A673 (cell line): ENCODE measurements around the gene HBA2. TPM values are rescaled to one million over a fixed set of nuclear protein-coding genes. Genes with fewer than 3 reads are reported as not detected.

Experiments
- BruUV-seq: library from RNA; stranded (reverse); fragments of 400-500 nt; replicated peaks from 2 replicates; lab custom pipeline; 2021; lab: Mats Ljungman, UMichigan
- CTCF ChIA-PET: fragments of 300-600 bp; sonication (Branson Sonifier 250); formaldehyde crosslinking; loops from one replicate; lab custom pipeline; 2022; ENCODE audit warnings: antibody characterized with exemption; lab: Charles Lee
- POLR2A ChIA-PET: fragments of 300-600 bp; sonication (Branson Sonifier 250); formaldehyde crosslinking; loops from one replicate; lab custom pipeline; 2022; ENCODE audit warnings: antibody characterized with exemption; ENCODE audit not compliant: low non-redundant PET; lab: Charles Lee
- DNase-seq: peaks from one replicate; pipeline ENCODE4 v3.0.0-alpha.2; 2015; ENCODE audit warnings: low spot score
- H3K27ac ChIP-seq: fragments of 200-600 bp; sonication (generic); 2 replicates; pipeline ENCODE4 v1.5.1; 2016; ENCODE audit warnings: mixed run types, low read depth, mild to moderate bottlenecking, mixed read lengths, antibody characterized with exemption, low read length; ENCODE audit not compliant: poor library complexity, severe bottlenecking
- H3K27me3 ChIP-seq: fragments of 200-600 bp; sonication (generic); replicated peaks from 2 replicates; pipeline ENCODE4 v1.6.1; 2017; ENCODE audit warnings: mixed run types, low read depth, mild to moderate bottlenecking, mixed read lengths, antibody characterized with exemption, low read length; ENCODE audit not compliant: insufficient read depth, poor library complexity
- H3K36me3 ChIP-seq: fragments of 200-600 bp; sonication (generic); 2 replicates; pipeline ENCODE4 v1.6.1; 2016; ENCODE audit warnings: mixed run types, mild to moderate bottlenecking, mixed read lengths, antibody characterized with exemption, low read length; ENCODE audit not compliant: insufficient read depth, poor library complexity, severe bottlenecking
- H3K4me1 ChIP-seq: fragments of 200-600 bp; sonication (generic); 2 replicates; pipeline ENCODE4 v1.6.1; 2017; ENCODE audit warnings: mixed run types, mild to moderate bottlenecking, mixed read lengths, antibody characterized with exemption, low read length; ENCODE audit not compliant: insufficient read depth, poor library complexity, severe bottlenecking
- H3K4me3 ChIP-seq: fragments of 200-600 bp; sonication (generic); 2 replicates; pipeline ENCODE4 v1.5.1; 2016; ENCODE audit warnings: low read depth, mixed run types, mild to moderate bottlenecking, mixed read lengths, low read length; ENCODE audit not compliant: poor library complexity, severe bottlenecking
- H3K9me3 ChIP-seq: fragments of 200-600 bp; sonication (generic); 2 replicates; pipeline ENCODE4 v1.6.1; 2016; ENCODE audit warnings: mixed run types, low read depth, mild to moderate bottlenecking, mixed read lengths, antibody characterized with exemption, low read length; ENCODE audit not compliant: poor library complexity, severe bottlenecking
- CTCF ChIP-seq: fragments of 300-800, 200-600 bp; sonication (generic); conservative IDR thresholded peaks from 2 replicates; pipeline ENCODE4 v1.5.1; 2017; ENCODE audit warnings: low read depth, mild to moderate bottlenecking, antibody characterized with exemption, low read length, moderate library complexity, mixed read lengths
- EZH2 ChIP-seq: fragments of 200-600 bp; sonication (generic); IDR thresholded peaks from 2 replicates; pipeline ENCODE4 v1.6.1; 2017; ENCODE audit warnings: borderline replicate concordance, low read depth, mild to moderate bottlenecking, mixed read lengths, antibody characterized with exemption, low read length; ENCODE audit not compliant: poor library complexity, severe bottlenecking
- intact Hi-C: fragments of 100-400 bp; cut with micrococcal nuclease; formaldehyde crosslinking; loops from one replicate; pipeline ENCODE4 v1.10.0; 2022; ENCODE audit not compliant: unreplicated experiment
- total RNA-seq: library from RNA; stranded (reverse); gene quantifications from 2 replicates; pipeline ENCODE4 v1.2.3, GENCODE V29; 2021

Gene HBA2
- total RNA-seq, 1 experiment from 2014 or later, result 6.1 TPM

DNA sequence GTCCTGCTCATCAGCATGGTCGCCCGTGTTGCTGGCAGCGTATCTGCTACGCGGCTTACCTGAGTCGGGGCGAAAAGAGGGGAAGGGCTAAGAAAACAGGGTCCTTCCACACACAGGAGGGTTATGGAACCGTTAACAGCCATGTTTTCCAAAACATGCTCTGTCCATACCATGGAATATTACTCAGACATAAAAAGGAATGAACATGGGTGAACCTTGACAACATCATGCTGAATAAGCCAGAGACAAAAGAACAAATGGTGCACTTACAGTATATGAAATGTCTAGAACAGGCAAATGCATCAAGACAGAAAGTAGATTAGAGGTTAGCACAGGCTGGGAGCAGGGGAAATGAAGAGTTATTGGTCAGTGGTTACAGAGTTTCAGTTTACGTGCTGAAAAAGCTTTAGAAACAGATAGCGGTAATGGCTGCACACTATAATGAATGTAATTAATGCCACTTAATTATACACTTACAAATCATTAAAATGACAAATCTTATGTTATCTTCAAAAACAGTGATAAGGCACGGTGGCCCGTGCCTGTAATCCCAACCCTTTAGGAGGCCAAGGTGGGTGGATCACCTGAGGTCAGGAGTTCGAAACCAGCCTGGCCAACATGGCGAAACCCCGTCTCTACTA is 42.0 kb upstream of the HBA2 start:
- no TSS peak for BruUV-seq
- Histone ChIP-seq H3K27ac (no peak overlapping the region), H3K4me1 (no peaks in the 10 kb centered on the region), H3K4me3 (no peak overlapping the region), H3K36me3 (no peaks in the 10 kb centered on the region), H3K9me3 (no peaks in the 10 kb centered on the region), H3K27me3 (no peaks in the 10 kb centered on the region)
- DNase-seq, result no peak
- intact Hi-C loops, result no loop called here
- CTCF ChIA-PET, result no interaction called here
- POLR2A ChIA-PET, result no interaction called here
- TF ChIP-seq EZH2 (no peak), CTCF (no peak)

GRCh38 chr16:132120-132519 is 40.6 kb upstream of the HBA2 start:
- no TSS peak for BruUV-seq
- Histone ChIP-seq H3K27me3 (no peaks in the 10 kb centered on the region), H3K4me1 (no peaks in the 10 kb centered on the region), H3K36me3 (no peaks in the 10 kb centered on the region), H3K9me3 (no peaks in the 10 kb centered on the region), H3K4me3 (no peak overlapping the region), H3K27ac (no peak overlapping the region)
- no peak for DNase-seq
- intact Hi-C loops, result no loop called here
- POLR2A ChIA-PET, result no interaction called here
- CTCF ChIA-PET, result no interaction called here
- no peak for TF ChIP-seq CTCF
- TF ChIP-seq EZH2, result no peak

DNA sequence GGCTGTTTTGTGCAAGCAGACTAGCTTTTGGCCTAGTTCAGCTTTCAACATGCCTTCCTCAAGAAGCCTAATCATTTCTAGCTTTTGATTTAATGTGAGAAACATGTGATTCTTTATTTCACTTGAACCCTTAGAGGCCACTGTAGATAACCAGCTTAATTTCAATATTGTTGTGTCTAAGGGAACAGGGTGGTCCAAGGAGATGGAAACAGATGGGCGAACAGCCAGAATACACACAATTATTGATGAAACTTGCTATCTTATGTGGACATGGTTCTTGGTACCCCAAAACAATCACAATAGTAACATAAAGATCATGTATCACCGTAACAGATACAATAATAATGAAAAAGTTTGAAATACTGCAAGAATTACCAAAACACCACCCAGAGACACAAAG is 39.0 kb upstream of the HBA2 start:
- CTCF ChIA-PET, result no interaction called here

More for the DNA sequence above, 39.0 kb upstream of the HBA2 start:
- no peak overlapping the region for H3K4me3 ChIP-seq
- no peaks in the 10 kb centered on the region for H3K4me1 ChIP-seq
- H3K9me3 ChIP-seq, result no peaks in the 10 kb centered on the region
- POLR2A ChIA-PET, result interaction anchor here (0.6 kb wide), 1 partner anchor 17 kb away, joined by 6 read pairs; no protein-coding TSS in a partner anchor
- BruUV-seq, result no TSS peak
- DNase-seq, result no peak
- H3K36me3 ChIP-seq, result no peaks in the 10 kb centered on the region
- no peaks in the 10 kb centered on the region for H3K27me3 ChIP-seq
- intact Hi-C loops, result no loop called here
- H3K27ac ChIP-seq, result no peak overlapping the region
- no peak for TF ChIP-seq EZH2
- no peak for TF ChIP-seq CTCF
